K562 treated with DMSO at 1 percent for 48 hours (cell line): ENCODE measurements around the gene JPH3. TPM values are rescaled to one million over a fixed set of nuclear protein-coding genes. Genes with fewer than 3 reads are reported as not detected.

ENCODE experiments used
- total RNA-seq: library from RNA; unstranded; fragments of 300-600 nt; gene quantifications from 2 replicates; pipeline ENCODE4 v1.2.3, GENCODE V29; 2022; ENCODE audit warnings: low replicate concordance; ENCODE audit errors: extremely low read depth

JPH3 gene
- not detected in 2 replicates for total RNA-seq

DNA sequence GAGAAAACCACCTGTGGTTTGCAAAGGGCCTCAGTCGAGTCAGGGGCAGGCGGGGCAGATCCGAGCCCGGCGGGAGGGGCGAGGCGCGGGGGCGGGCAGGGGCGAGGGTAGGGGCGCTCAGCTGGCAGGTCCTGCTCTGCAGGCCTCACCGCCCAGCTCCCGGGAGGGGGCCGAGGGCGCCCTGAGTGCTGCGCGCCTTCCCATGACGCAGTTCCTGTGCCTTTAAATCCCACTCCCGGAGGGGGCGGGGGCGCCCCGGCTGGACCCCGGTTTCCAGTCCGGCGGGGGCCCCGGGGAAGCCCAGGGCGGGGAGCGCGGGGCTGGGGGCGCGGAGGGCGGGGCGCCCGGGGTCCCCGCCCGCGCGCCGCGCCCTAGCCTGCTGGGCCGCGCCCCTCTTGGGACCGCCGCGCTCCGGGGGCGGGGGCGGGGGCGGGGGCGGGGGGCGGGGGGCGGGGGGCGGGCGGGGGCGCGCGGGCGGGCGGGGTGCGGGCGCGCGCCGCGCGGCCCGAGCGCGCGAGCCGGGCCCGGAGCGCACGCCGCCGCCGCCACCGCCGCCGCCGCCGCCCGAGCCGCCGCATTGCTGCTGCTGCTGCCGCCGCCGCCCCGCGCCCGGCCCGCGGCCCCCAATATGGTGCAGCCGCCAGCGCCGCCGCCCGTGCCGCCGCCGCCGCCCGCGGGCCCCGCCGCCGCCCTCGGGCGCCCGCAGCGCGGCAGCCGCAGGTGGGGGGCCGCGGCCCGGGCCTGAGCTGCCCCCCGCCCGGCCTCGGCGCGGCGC lies at the start of gene JPH3:
JPH3 (plus strand) TSS at position 508 of the 775 bp plus-strand sequence. CDS start 639 bp downstream, outside the sequence.

Other genes with a start within 250 kb of the JPH3 start
- gene FBXO31, start 218.7 kb upstream of the JPH3 start, total RNA-seq = not detected in 2 replicates
- 141 TPM in 1 of 2 replicates, not detected in the other for gene MAP1LC3B, start 210.2 kb upstream of the JPH3 start, total RNA-seq
- gene ZCCHC14, start 109.5 kb upstream of the JPH3 start, total RNA-seq = not detected in 2 replicates
- not detected in 2 replicates for gene KLHDC4, start 163.5 kb downstream of the JPH3 start, total RNA-seq